HepG2 (cell line): ENCODE measurements around the gene TXNDC11. TPM values are rescaled to one million over a fixed set of nuclear protein-coding genes. Genes with fewer than 3 reads are reported as not detected.

Experiments
- KLF13 ChIP-seq: sonication (generic); formaldehyde crosslinking; IDR thresholded peaks from 2 replicates; pipeline ENCODE4 v1.4.0; 2020; ENCODE audit warnings: mild to moderate bottlenecking, missing genetic modification reagents
- MEIS2 ChIP-seq: sonication (generic); formaldehyde crosslinking; IDR thresholded peaks from 2 replicates; pipeline ENCODE4 v1.9.0; 2021; ENCODE audit warnings: mild to moderate bottlenecking, missing genetic modification reagents
- POLR2A ChIP-seq, 2 experiments: IDR thresholded peaks; 2 replicates each; pipeline ENCODE4 v1.6.1; 2011; ENCODE audit warnings: low read depth in 2 of 2, low read length in 2 of 2, mild to moderate bottlenecking in 1 of 2, moderate library complexity in 1 of 2; ENCODE audit not compliant: insufficient read depth in 1 of 2
- STAT5B ChIP-seq: sonication (generic); formaldehyde crosslinking; IDR thresholded peaks from 2 replicates; pipeline ENCODE4 v1.4.0; 2020; ENCODE audit warnings: missing genetic modification reagents
- ZBTB20 ChIP-seq: sonication (generic); formaldehyde crosslinking; IDR thresholded peaks from 2 replicates; pipeline ENCODE4 v1.8.1; 2023; ENCODE audit warnings: missing genetic modification reagents, low read depth, mild to moderate bottlenecking, borderline replicate concordance
- ZBTB21 ChIP-seq: sonication (generic); formaldehyde crosslinking; IDR thresholded peaks from 2 replicates; pipeline ENCODE4 v1.4.0; 2020; ENCODE audit warnings: missing genetic modification reagents
- ZBTB8A ChIP-seq: sonication (generic); formaldehyde crosslinking; IDR thresholded peaks from 2 replicates; pipeline ENCODE4 v1.4.0; 2020; ENCODE audit warnings: mild to moderate bottlenecking, low read depth, missing genetic modification reagents, borderline replicate concordance
- ZNF3 ChIP-seq: IDR thresholded peaks from 2 replicates; pipeline ENCODE4 v1.7.0; 2017; ENCODE audit warnings: inconsistent platforms
- ZNF383 ChIP-seq: sonication (generic); formaldehyde crosslinking; IDR thresholded peaks from 2 replicates; pipeline ENCODE4 v1.4.0; 2020; ENCODE audit warnings: missing genetic modification reagents, mild to moderate bottlenecking, borderline replicate concordance
- ZNF570 ChIP-seq: sonication (generic); formaldehyde crosslinking; IDR thresholded peaks from 2 replicates; pipeline ENCODE4 v1.4.0; 2020; ENCODE audit warnings: mild to moderate bottlenecking, missing genetic modification reagents, borderline replicate concordance
- ZNF782 ChIP-seq: sonication (generic); formaldehyde crosslinking; IDR thresholded peaks from 2 replicates; pipeline ENCODE4 v1.4.0; 2020; ENCODE audit warnings: missing genetic modification reagents, mild to moderate bottlenecking, borderline replicate concordance
- ZSCAN5A ChIP-seq: sonication (generic); formaldehyde crosslinking; IDR thresholded peaks from 2 replicates; pipeline ENCODE4 v1.8.0; 2022; ENCODE audit warnings: mild to moderate bottlenecking, missing genetic modification reagents, borderline replicate concordance
- polyA plus RNA-seq, 8 experiments: library from polyadenylated mRNA; depleted of rRNA in 3 of 8; stranded (reverse) in 7 of 8; unstranded in 1 of 8; fragments of >200 nt; fragmentation: Illumina TruSeq in 4 of 8; extraction: Trizol in 4 of 8; gene quantifications; 2 replicates each; pipeline versions ENCODE4 v1.2.1 to v1.2.3, GENCODE V29; 2011 to 2016; ENCODE audit warnings: low read depth in 4 of 8, missing spikeins in 1 of 8, mixed read lengths in 1 of 8; ENCODE audit not compliant: insufficient read depth in 1 of 8
- total RNA-seq, 5 experiments: library from RNA; depleted of rRNA; stranded (reverse); fragments of >200 nt; fragmentation: Illumina TruSeq; extraction: Trizol; gene quantifications; 2 replicates each; pipeline ENCODE4 v1.2.3, GENCODE V29; 2016; ENCODE audit warnings: low read depth in 1 of 5
- TF ChIP-seq, protein P1 (sequence below): sonication (generic); formaldehyde crosslinking; IDR thresholded peaks from 2 replicates; pipeline ENCODE4 v1.5.1; 2020; ENCODE audit warnings: mild to moderate bottlenecking, missing genetic modification reagents, borderline replicate concordance
- TF ChIP-seq, protein P2 (sequence below): IDR thresholded peaks from 2 replicates; pipeline ENCODE4 v1.6.1; 2018; ENCODE audit warnings: missing genetic modification reagents, mild to moderate bottlenecking, missing compliant biosample characterization

Gene TXNDC11
- total and polyA plus RNA-seq, 2 of the 13 experiments (the other 11 are each of a cell fraction or from before 2014, with no cell fraction given) = 74.9 to 123 TPM

- TF ChIP-seq, protein P1, sequence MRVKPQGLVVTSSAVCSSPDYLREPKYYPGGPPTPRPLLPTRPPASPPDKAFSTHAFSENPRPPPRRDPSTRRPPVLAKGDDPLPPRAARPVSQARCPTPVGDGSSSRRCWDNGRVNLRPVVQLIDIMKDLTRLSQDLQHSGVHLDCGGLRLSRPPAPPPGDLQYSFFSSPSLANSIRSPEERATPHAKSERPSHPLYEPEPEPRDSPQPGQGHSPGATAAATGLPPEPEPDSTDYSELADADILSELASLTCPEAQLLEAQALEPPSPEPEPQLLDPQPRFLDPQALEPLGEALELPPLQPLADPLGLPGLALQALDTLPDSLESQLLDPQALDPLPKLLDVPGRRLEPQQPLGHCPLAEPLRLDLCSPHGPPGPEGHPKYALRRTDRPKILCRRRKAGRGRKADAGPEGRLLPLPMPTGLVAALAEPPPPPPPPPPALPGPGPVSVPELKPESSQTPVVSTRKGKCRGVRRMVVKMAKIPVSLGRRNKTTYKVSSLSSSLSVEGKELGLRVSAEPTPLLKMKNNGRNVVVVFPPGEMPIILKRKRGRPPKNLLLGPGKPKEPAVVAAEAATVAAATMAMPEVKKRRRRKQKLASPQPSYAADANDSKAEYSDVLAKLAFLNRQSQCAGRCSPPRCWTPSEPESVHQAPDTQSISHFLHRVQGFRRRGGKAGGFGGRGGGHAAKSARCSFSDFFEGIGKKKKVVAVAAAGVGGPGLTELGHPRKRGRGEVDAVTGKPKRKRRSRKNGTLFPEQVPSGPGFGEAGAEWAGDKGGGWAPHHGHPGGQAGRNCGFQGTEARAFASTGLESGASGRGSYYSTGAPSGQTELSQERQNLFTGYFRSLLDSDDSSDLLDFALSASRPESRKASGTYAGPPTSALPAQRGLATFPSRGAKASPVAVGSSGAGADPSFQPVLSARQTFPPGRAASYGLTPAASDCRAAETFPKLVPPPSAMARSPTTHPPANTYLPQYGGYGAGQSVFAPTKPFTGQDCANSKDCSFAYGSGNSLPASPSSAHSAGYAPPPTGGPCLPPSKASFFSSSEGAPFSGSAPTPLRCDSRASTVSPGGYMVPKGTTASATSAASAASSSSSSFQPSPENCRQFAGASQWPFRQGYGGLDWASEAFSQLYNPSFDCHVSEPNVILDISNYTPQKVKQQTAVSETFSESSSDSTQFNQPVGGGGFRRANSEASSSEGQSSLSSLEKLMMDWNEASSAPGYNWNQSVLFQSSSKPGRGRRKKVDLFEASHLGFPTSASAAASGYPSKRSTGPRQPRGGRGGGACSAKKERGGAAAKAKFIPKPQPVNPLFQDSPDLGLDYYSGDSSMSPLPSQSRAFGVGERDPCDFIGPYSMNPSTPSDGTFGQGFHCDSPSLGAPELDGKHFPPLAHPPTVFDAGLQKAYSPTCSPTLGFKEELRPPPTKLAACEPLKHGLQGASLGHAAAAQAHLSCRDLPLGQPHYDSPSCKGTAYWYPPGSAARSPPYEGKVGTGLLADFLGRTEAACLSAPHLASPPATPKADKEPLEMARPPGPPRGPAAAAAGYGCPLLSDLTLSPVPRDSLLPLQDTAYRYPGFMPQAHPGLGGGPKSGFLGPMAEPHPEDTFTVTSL (CRISPR knock-in tag) = no peak
- no peak for TF ChIP-seq ZNF570
- no peak for TF ChIP-seq ZNF782 (CRISPR knock-in tag)
- TF ChIP-seq, protein P2, sequence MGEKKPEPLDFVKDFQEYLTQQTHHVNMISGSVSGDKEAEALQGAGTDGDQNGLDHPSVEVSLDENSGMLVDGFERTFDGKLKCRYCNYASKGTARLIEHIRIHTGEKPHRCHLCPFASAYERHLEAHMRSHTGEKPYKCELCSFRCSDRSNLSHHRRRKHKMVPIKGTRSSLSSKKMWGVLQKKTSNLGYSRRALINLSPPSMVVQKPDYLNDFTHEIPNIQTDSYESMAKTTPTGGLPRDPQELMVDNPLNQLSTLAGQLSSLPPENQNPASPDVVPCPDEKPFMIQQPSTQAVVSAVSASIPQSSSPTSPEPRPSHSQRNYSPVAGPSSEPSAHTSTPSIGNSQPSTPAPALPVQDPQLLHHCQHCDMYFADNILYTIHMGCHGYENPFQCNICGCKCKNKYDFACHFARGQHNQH (CRISPR knock-in tag) = no peak
- TF ChIP-seq ZNF3 (CRISPR knock-in tag) = peak; percentile 99
- TF ChIP-seq KLF13 (CRISPR knock-in tag) = no peak
- peak in 1 of 2 experiments; percentile 63; a peak in 1 of 4 replicates for TF ChIP-seq POLR2A (IDR thresholded peaks at IDR 0.05; ENCODE audit: insufficient read depth in 1 of 2, low read depth in 2 of 2, low read length in 2 of 2)
- TF ChIP-seq ZNF383 (CRISPR knock-in tag) = no peak
- no peak for TF ChIP-seq STAT5B (CRISPR knock-in tag)
- no peak for TF ChIP-seq ZBTB20
- TF ChIP-seq MEIS2 (CRISPR knock-in tag) = peak; percentile 78
- TF ChIP-seq ZBTB21 (CRISPR knock-in tag) = peak; percentile 78; the same call in 1 of the 2 replicates
- TF ChIP-seq ZBTB8A = no peak
- no peak for TF ChIP-seq ZSCAN5A (CRISPR knock-in tag)
These were observed 102.4 kb downstream of the TXNDC11 start (continued) for GRCh38 chr16:11639925-11640899.
